Kidney (tissue), 14 donors: ENCODE data around the gene ALCAM. TPM values are rescaled to one million over a fixed set of nuclear protein-coding genes. Genes with fewer than 3 reads are reported as not detected.

Experiments used
- DNase-seq, 5 donors: peaks; one replicate each; pipeline ENCODE4 v3.0.0-alpha.2; 2013 to 2020
- FAIRE-seq: peaks from 2 replicates; lab custom pipeline; 2012; peaks lifted over from hg19 to GRCh38; lab: Jason Lieb, UNC
- H3K27ac ChIP-seq, 2 donors: one replicate each; pipeline ENCODE4 v1.7.0; 2013; ENCODE audit warnings: low read depth in 2 of 2, low read length in 2 of 2, inconsistent platforms in 1 of 2
- H3K27me3 ChIP-seq: one replicate; pipeline ENCODE4 v1.7.1; 2013; ENCODE audit warnings: low read length, inconsistent platforms; ENCODE audit not compliant: control insufficient read depth, insufficient read depth
- H3K36me3 ChIP-seq, 3 donors: one replicate each; pipeline versions ENCODE4 v1.7.0 to v1.7.1; 2013; ENCODE audit warnings: low read length in 3 of 3, control low read depth in 1 of 3, inconsistent platforms in 1 of 3; ENCODE audit not compliant: insufficient read depth in 3 of 3, control insufficient read depth in 2 of 3
- H3K4me1 ChIP-seq, 3 donors: one replicate each; pipeline versions ENCODE4 v1.7.0 to v1.7.1; 2013; ENCODE audit warnings: low read length in 3 of 3, inconsistent platforms in 1 of 3, low read depth in 1 of 3; ENCODE audit not compliant: control insufficient read depth in 2 of 3, insufficient read depth in 2 of 3
- H3K4me3 ChIP-seq, 3 donors: one replicate each; pipeline versions ENCODE4 v1.7.0 to v1.8.1; 2013; ENCODE audit warnings: low read length in 3 of 3, control low read depth in 1 of 3, inconsistent platforms in 1 of 3
- H3K9ac ChIP-seq, 3 donors: one replicate each; pipeline versions ENCODE4 v1.7.0 to v1.7.1; 2013; ENCODE audit warnings: low read length in 3 of 3, control low read depth in 1 of 3, inconsistent platforms in 1 of 3
- H3K9me3 ChIP-seq, 3 donors: one replicate each; pipeline versions ENCODE4 v1.7.0 to v1.7.1; 2013; ENCODE audit warnings: low read length in 3 of 3, control low read depth in 1 of 3, inconsistent platforms in 1 of 3; ENCODE audit not compliant: control insufficient read depth in 2 of 3, insufficient read depth in 1 of 3
- CTCF ChIP-seq: IDR thresholded peaks from 3 replicates; pipeline ENCODE4 v1.5.1; 2012; ENCODE audit warnings: mild to moderate bottlenecking, moderate library complexity, borderline replicate concordance; ENCODE audit not compliant: insufficient read depth; ENCODE audit errors: extremely low read depth
- intact Hi-C: fragments of 100-400 bp; cut with DNase I; formaldehyde crosslinking; loops from one replicate; pipeline ENCODE4 v1.11.1; 2022
- polyA plus RNA-seq: library from polyadenylated mRNA; stranded (reverse); fragments of 350-450 nt; fragmentation: Illumina TruSeq; extraction: RNeasy Lipid Tissue Mini Kit (QIAGEN cat#74804); gene quantifications from one replicate; pipeline ENCODE4 v1.2.3, GENCODE V29; 2014; ENCODE audit warnings: low read depth, low replicate concordance; ENCODE audit not compliant: insufficient read depth
- total RNA-seq: library from RNA; stranded (reverse); fragmentation: NEBNext Ultra II Directional; extraction: Animal tissue kit (Norgen Biotek cat#: 25700); gene quantifications from one replicate; pipeline ENCODE4 v1.2.1, GENCODE V29; 2021
- donor health status: control.
- donor health status: control.
- donor health status: control.
- donor health status: control.
- donor health status: control.
- donor health status: DM: yes; HTN: yes; CAD: no.
- donor health status: Normal renal cell carcinoma (clear cell type).

The ALCAM gene
- total and polyA plus RNA-seq, 2 donors from 2014 or later = 15.1 to 36.4 TPM

GRCh38 chr3:105323274-105323599 is 43.5 kb upstream of the ALCAM start:
- FAIRE-seq (no peak), DNase-seq (no peak)
- Histone ChIP-seq H3K4me1 (no peaks in the 10 kb centered on the region), H3K36me3 (no peaks in the 10 kb centered on the region), H3K9me3 (no peaks in the 10 kb centered on the region), H3K4me3 (no peak overlapping the region), H3K27ac (no peak overlapping the region), H3K27me3 (no peaks in the 10 kb centered on the region), H3K9ac (no peak overlapping the region)
- intact Hi-C loops = no loop called here
- TF ChIP-seq CTCF = no peak

GRCh38 chr3:105324951-105325350 is 41.8 kb upstream of the ALCAM start:
- DNase-seq = no peak
- no peak overlapping the region for H3K9ac ChIP-seq
- no peak overlapping the region for H3K4me3 ChIP-seq
- no peaks in the 10 kb centered on the region for H3K9me3 ChIP-seq
- H3K27me3 ChIP-seq = no peaks in the 10 kb centered on the region
- FAIRE-seq = no peak
- no peaks in the 10 kb centered on the region for H3K36me3 ChIP-seq
- H3K4me1 ChIP-seq = no peaks in the 10 kb centered on the region
- H3K27ac ChIP-seq = no peak overlapping the region
- no peak for TF ChIP-seq CTCF
- intact Hi-C loops = no loop called here

GRCh38 chr3:105327662-105328337 is 38.9 kb upstream of the ALCAM start:
- Histone ChIP-seq H3K36me3 (no peaks in the 10 kb centered on the region), H3K4me1 (no peaks in the 10 kb centered on the region), H3K27ac (no peak overlapping the region), H3K4me3 (no peak overlapping the region), H3K27me3 (no peaks in the 10 kb centered on the region), H3K9me3 (no peaks in the 10 kb centered on the region), H3K9ac (no peak overlapping the region)
- no peak for FAIRE-seq
- intact Hi-C loops = no loop called here
- DNase-seq = no peak
- TF ChIP-seq CTCF = no peak

- FAIRE-seq = no peak
- Histone ChIP-seq H3K9me3 (peaks cover 0 to 5% (median 0%) of the 10 kb centered on the region in 3 donors), H3K4me3 (no peak overlapping the region), H3K4me1 (no peaks in the 10 kb centered on the region), H3K9ac (no peak overlapping the region), H3K27me3 (no peaks in the 10 kb centered on the region), H3K36me3 (no peaks in the 10 kb centered on the region), H3K27ac (no peak overlapping the region)
- intact Hi-C loops = no loop called here
- TF ChIP-seq CTCF = no peak
- no peak for DNase-seq
Measured at GRCh38 chr3:105328338-105328730, 38.4 kb upstream of the ALCAM start.
